Trophoblast cell (in vitro differentiated cells and primary cell): ENCODE data around the gene GLT8D1. TPM values are rescaled to one million over a fixed set of nuclear protein-coding genes. Genes with fewer than 3 reads are reported as not detected.

Experiments
- DNase-seq, 2 donors: peaks; one replicate each; pipeline ENCODE4 v3.0.0-alpha.2; 2016
- H2AFZ ChIP-seq: 2 replicates; pipeline ENCODE4 v1.6.1; 2013; ENCODE audit warnings: low read length, moderate library complexity, mild to moderate bottlenecking; ENCODE audit not compliant: insufficient read depth, poor library complexity
- H2AK5ac ChIP-seq: 2 replicates; pipeline ENCODE4 v1.6.1; 2013; ENCODE audit warnings: mild to moderate bottlenecking, low read length
- H2BK120ac ChIP-seq: 2 replicates; pipeline ENCODE4 v1.6.1; 2013; ENCODE audit warnings: low read length, mild to moderate bottlenecking, moderate library complexity; ENCODE audit not compliant: insufficient read depth, poor library complexity
- H2BK12ac ChIP-seq: 2 replicates; pipeline ENCODE4 v1.6.1; 2013; ENCODE audit warnings: mild to moderate bottlenecking, low read length, moderate library complexity
- H2BK5ac ChIP-seq: 2 replicates; pipeline ENCODE4 v1.6.1; 2013; ENCODE audit warnings: low read length, low read depth, moderate library complexity, mild to moderate bottlenecking; ENCODE audit not compliant: poor library complexity
- H3K14ac ChIP-seq: 2 replicates; pipeline ENCODE4 v1.6.1; 2013; ENCODE audit warnings: mild to moderate bottlenecking, low read length
- H3K18ac ChIP-seq: 2 replicates; pipeline ENCODE4 v1.6.1; 2013; ENCODE audit warnings: mild to moderate bottlenecking, low read length
- H3K23ac ChIP-seq: 2 replicates; pipeline ENCODE4 v1.6.1; 2013; ENCODE audit warnings: low read length
- H3K27ac ChIP-seq: 2 replicates; pipeline ENCODE4 v1.5.1; 2013; ENCODE audit warnings: low read depth, mild to moderate bottlenecking, inconsistent platforms, low read length, moderate library complexity
- H3K27me3 ChIP-seq: 2 replicates; pipeline ENCODE4 v1.6.1; 2013; ENCODE audit warnings: inconsistent platforms, mild to moderate bottlenecking, low read length, moderate library complexity; ENCODE audit not compliant: insufficient read depth
- H3K36me3 ChIP-seq, 2 experiments: 1 replicate in 1 of 2; 2 replicates in 1 of 2; pipeline ENCODE4 v1.6.1; 2013; ENCODE audit warnings: low read length in 2 of 2, mild to moderate bottlenecking in 2 of 2, moderate library complexity in 1 of 2; ENCODE audit not compliant: insufficient read depth in 2 of 2, control insufficient read depth in 1 of 2
- H3K4ac ChIP-seq: 2 replicates; pipeline ENCODE4 v1.6.1; 2013; ENCODE audit warnings: low read depth, mild to moderate bottlenecking, low read length, moderate library complexity
- H3K4me1 ChIP-seq, 2 experiments: 1 replicate in 1 of 2; 2 replicates in 1 of 2; pipeline ENCODE4 v1.6.1; 2013; ENCODE audit warnings: low read length in 2 of 2, mild to moderate bottlenecking in 2 of 2, moderate library complexity in 1 of 2; ENCODE audit not compliant: insufficient read depth in 2 of 2, control insufficient read depth in 1 of 2
- H3K4me2 ChIP-seq: 2 replicates; pipeline ENCODE4 v1.6.1; 2013; ENCODE audit warnings: inconsistent platforms, mild to moderate bottlenecking, low read length, moderate library complexity
- H3K4me3 ChIP-seq: 2 replicates; pipeline ENCODE4 v1.5.1; 2013; ENCODE audit warnings: mild to moderate bottlenecking, low read depth, low read length, inconsistent platforms
- H3K79me1 ChIP-seq: one replicate; pipeline ENCODE4 v1.6.1; 2013; ENCODE audit warnings: low read length
- H3K79me2 ChIP-seq: 2 replicates; pipeline ENCODE4 v1.6.1; 2013; ENCODE audit warnings: low read length, mild to moderate bottlenecking; ENCODE audit not compliant: control insufficient read depth, insufficient read depth, poor library complexity
- H3K9ac ChIP-seq: 2 replicates; pipeline ENCODE4 v1.6.1; 2013; ENCODE audit warnings: mild to moderate bottlenecking, low read length
- H3K9me3 ChIP-seq: 2 replicates; pipeline ENCODE4 v1.6.1; 2013; ENCODE audit warnings: low read depth, mild to moderate bottlenecking, control low read depth, inconsistent platforms, low read length; ENCODE audit not compliant: insufficient read depth
- H4K12ac ChIP-seq: 2 replicates; pipeline ENCODE4 v1.6.1; 2013; ENCODE audit warnings: low read depth, mild to moderate bottlenecking, low read length, moderate library complexity
- H4K8ac ChIP-seq: 2 replicates; pipeline ENCODE4 v1.6.1; 2013; ENCODE audit warnings: low read depth, mild to moderate bottlenecking, low read length, moderate library complexity
- H4K91ac ChIP-seq: one replicate; pipeline ENCODE4 v1.6.1; 2013; ENCODE audit warnings: low read depth, mild to moderate bottlenecking, low read length, moderate library complexity
- WGBS: extraction: QIAGEN DNeasy Blood & Tissue Kit; methylation state at CpG from one replicate; pipeline ENCODE4 v1.1.7; 2013; ENCODE audit warnings: missing lambda C conversion rate; ENCODE audit not compliant: insufficient read length, insufficient coverage; ENCODE audit errors: extremely low coverage; 5-methylcytosine and 5-hydroxymethylcytosine counted together
- polyA plus RNA-seq: library from polyadenylated mRNA; stranded (reverse); fragments of 200-250 nt; gene quantifications from 2 replicates; pipeline ENCODE4 v1.2.3, GENCODE V29; 2013

Gene GLT8D1
- 46.7 and 46.8 TPM in 2 replicates for polyA plus RNA-seq

GRCh38 chr3:52705688-52706686 lies at the start of gene GLT8D1, which contains the start of gene SPCS1:
Gene GLT8D1, minus strand, starts transcription at chr3:52705791. Its CDS starts 5,331 bp downstream, at chr3:52700460.
Gene SPCS1, plus strand, starts transcription at chr3:52706106. Its CDS starts 141 bp downstream, at chr3:52706247.
- Histone ChIP-seq H3K79me1 (peaks cover 13% of the 10 kb centered on the region), H2BK12ac (no peak within 1 kb of the TSS), H4K12ac (peak within 1 kb of the TSS; percentile 98), H3K9ac (peak within 1 kb of the TSS; percentile 90), H3K27ac (peak within 1 kb of the TSS; percentile 78), H3K36me3 (peaks cover 0 to 2% of the 10 kb centered on the region in 2 experiments), H3K4ac (peak within 1 kb of the TSS; percentile 96), H3K4me2 (peak within 1 kb of the TSS; percentile 79), H3K27me3 (no peaks in the 10 kb centered on the region), H2BK5ac (peak within 1 kb of the TSS; percentile 82), H2AFZ (peak within 1 kb of the TSS; percentile 98), H3K18ac (peak within 1 kb of the TSS; percentile 97), H3K4me1 (peaks cover 3 to 8% of the 10 kb centered on the region in 2 experiments), H4K8ac (peak within 1 kb of the TSS; percentile 97), H3K79me2 (peaks cover 10% of the 10 kb centered on the region), H3K23ac (no peak within 1 kb of the TSS), H3K14ac (peak within 1 kb of the TSS; percentile 97), H2BK120ac (peak within 1 kb of the TSS; percentile 87), H4K91ac (peak within 1 kb of the TSS; percentile 96), H3K4me3 (peak within 1 kb of the TSS; percentile 96), H2AK5ac (peak within 1 kb of the TSS; percentile 93), H3K9me3 (peaks cover 4% of the 10 kb centered on the region)
- no CpG with 5 or more reads among the region's 94 CpGs for WGBS
- DNase-seq, result peak; percentile 82 to 91

- H3K79me2 ChIP-seq, result no peaks in the 10 kb centered on the region
- no peak overlapping the region for H4K8ac ChIP-seq
- no peak overlapping the region for H2AFZ ChIP-seq
- H3K9ac ChIP-seq, result no peak overlapping the region
- no peaks in the 10 kb centered on the region for H3K9me3 ChIP-seq
- no peak overlapping the region for H2BK5ac ChIP-seq
- no peak overlapping the region for H3K4me2 ChIP-seq
- no peak overlapping the region for H4K12ac ChIP-seq
- no peak for DNase-seq
- H3K23ac ChIP-seq, result no peak overlapping the region
- WGBS, result no CpG with 5 or more reads among the region's 4 CpGs
- no peaks in the 10 kb centered on the region for H3K27me3 ChIP-seq
- no peak overlapping the region for H3K14ac ChIP-seq
- no peak overlapping the region for H4K91ac ChIP-seq
- H3K18ac ChIP-seq, result no peak overlapping the region
- no peak overlapping the region for H2BK12ac ChIP-seq
- no peak overlapping the region for H3K4me3 ChIP-seq
- no peaks in the 10 kb centered on the region for H3K4me1 ChIP-seq
- H2BK120ac ChIP-seq, result no peak overlapping the region
- H3K27ac ChIP-seq, result no peak overlapping the region
- no peaks in the 10 kb centered on the region for H3K79me1 ChIP-seq
- no peak overlapping the region for H2AK5ac ChIP-seq
- peaks cover 17 to 30% of the 10 kb centered on the region in 2 experiments for H3K36me3 ChIP-seq
- H3K4ac ChIP-seq, result no peak overlapping the region
Observed at GRCh38 chr3:52754373-52754772, 48.8 kb upstream of the GLT8D1 start.

DNA sequence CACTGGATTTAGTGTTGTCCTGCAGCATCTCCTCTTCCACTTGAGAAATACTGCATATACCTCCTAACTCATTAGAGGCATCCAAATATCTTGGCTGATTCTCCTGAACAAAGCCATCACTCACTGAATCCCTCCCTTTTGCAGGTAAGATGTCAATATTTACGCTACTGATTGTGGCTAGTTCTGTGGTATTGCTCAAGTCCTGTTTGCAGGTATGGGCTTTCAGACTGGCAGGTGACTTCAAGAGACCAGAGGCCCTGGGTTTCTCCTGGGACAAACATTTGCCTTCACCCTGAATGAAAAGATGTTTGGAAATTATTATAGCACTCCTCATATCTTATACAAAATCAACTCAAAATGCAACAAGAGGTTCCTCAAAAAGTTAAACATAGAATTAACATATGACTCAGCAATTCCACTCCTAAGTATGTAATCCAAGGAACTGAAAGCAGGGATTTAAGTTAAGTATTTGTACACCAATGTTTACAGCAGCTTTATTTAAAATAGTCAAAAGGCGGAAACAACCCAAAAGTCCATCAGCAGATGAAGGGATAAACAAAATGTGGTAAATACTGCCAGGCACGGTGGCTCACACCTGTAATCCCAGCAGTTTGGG lies 46.6 kb upstream of the GLT8D1 start:
- no peak overlapping the region for H2AK5ac ChIP-seq
- no peaks in the 10 kb centered on the region for H3K79me1 ChIP-seq
- H3K18ac ChIP-seq, result no peak overlapping the region
- H3K23ac ChIP-seq, result no peak overlapping the region
- no peak overlapping the region for H3K4me3 ChIP-seq
- no peak overlapping the region for H2AFZ ChIP-seq
- H4K8ac ChIP-seq, result no peak overlapping the region
- no peak for DNase-seq
- H2BK12ac ChIP-seq, result no peak overlapping the region
- no CpG with 5 or more reads among the region's 3 CpGs for WGBS
- H3K79me2 ChIP-seq, result no peaks in the 10 kb centered on the region
- H3K27ac ChIP-seq, result no peak overlapping the region
- no peak overlapping the region for H3K14ac ChIP-seq
- no peaks in the 10 kb centered on the region for H3K27me3 ChIP-seq
- no peak overlapping the region for H2BK5ac ChIP-seq
- no peak overlapping the region for H3K4me2 ChIP-seq
- H3K4me1 ChIP-seq, result no peaks in the 10 kb centered on the region
- H3K9ac ChIP-seq, result no peak overlapping the region
- H4K91ac ChIP-seq, result no peak overlapping the region
- H3K9me3 ChIP-seq, result no peaks in the 10 kb centered on the region
- H4K12ac ChIP-seq, result no peak overlapping the region
- H3K36me3 ChIP-seq, result peaks cover 25 to 38% of the 10 kb centered on the region in 2 experiments
- H2BK120ac ChIP-seq, result no peak overlapping the region
- no peak overlapping the region for H3K4ac ChIP-seq

GRCh38 chr3:52743721-52744120 lies 38.1 kb upstream of the GLT8D1 start:
- Histone ChIP-seq H3K79me1 (no peaks in the 10 kb centered on the region), H2BK12ac (no peak overlapping the region), H3K36me3 (peaks cover 34 to 41% of the 10 kb centered on the region in 2 experiments), H3K4me3 (no peak overlapping the region), H4K8ac (no peak overlapping the region), H3K4ac (no peak overlapping the region), H4K91ac (no peak overlapping the region), H3K4me2 (no peak overlapping the region), H3K18ac (no peak overlapping the region), H3K23ac (no peak overlapping the region), H3K27ac (no peak overlapping the region), H2BK120ac (no peak overlapping the region), H2BK5ac (no peak overlapping the region), H3K27me3 (no peaks in the 10 kb centered on the region), H3K14ac (no peak overlapping the region), H3K79me2 (no peaks in the 10 kb centered on the region), H2AK5ac (no peak overlapping the region), H3K4me1 (no peaks in the 10 kb centered on the region), H2AFZ (no peak overlapping the region), H3K9ac (no peak overlapping the region), H3K9me3 (peaks cover 2% of the 10 kb centered on the region), H4K12ac (no peak overlapping the region)
- no peak for DNase-seq
- WGBS, result no CpG with 5 or more reads among the region's 2 CpGs
